ENCODE results near the gene USP37.
"Not testable (repeated sequence)": the region's sequence is repeated elsewhere in the genome, so short reads cannot be mapped to it uniquely, and the experiment has no call there.

The USP37 gene

GRCh38 chr2:218529990-218530389 is 38.2 kb downstream of the USP37 start:
- no peak for DNase-seq (ENCODE audit: extremely low read depth, insufficient read length)
- no peaks in the 10 kb centered on the region for H3K27me3 ChIP-seq (replicated peaks; ENCODE audit: control insufficient read depth, insufficient read depth, low read length)
- H3K36me3 ChIP-seq (ENCODE audit: control insufficient read depth, insufficient read depth, low read length), result peaks cover 7% of the 10 kb centered on the region
- H3K4me3 ChIP-seq (replicated peaks; ENCODE audit: low read depth, low read length), result no peak overlapping the region
- TF ChIP-seq CTCF (IDR thresholded peaks at IDR 0.05; ENCODE audit: insufficient read depth, low read length, poor library complexity, severe bottlenecking), result no peak

- H3K27me3 ChIP-seq (replicated peaks; ENCODE audit: control insufficient read depth, insufficient read depth, low read length); DNase-seq (ENCODE audit: extremely low read depth, insufficient read length); H3K4me3 ChIP-seq (replicated peaks; ENCODE audit: low read depth, low read length); H3K36me3 ChIP-seq (ENCODE audit: control insufficient read depth, insufficient read depth, low read length): not testable (repeated sequence)
Measured at GRCh38 chr2:218528409-218528808, 39.7 kb downstream of the USP37 start.

- DNase-seq (ENCODE audit: extremely low read depth, insufficient read length), result no peak
- no peaks in the 10 kb centered on the region; the same call in 1 of the 2 replicates for H3K36me3 ChIP-seq (ENCODE audit: control insufficient read depth, insufficient read depth, low read length)
- no peak for TF ChIP-seq CTCF (IDR thresholded peaks at IDR 0.05; ENCODE audit: insufficient read depth, low read length, poor library complexity, severe bottlenecking)
- no peaks in the 10 kb centered on the region for H3K27me3 ChIP-seq (replicated peaks; ENCODE audit: control insufficient read depth, insufficient read depth, low read length)
- no peak overlapping the region for H3K4me3 ChIP-seq (replicated peaks; ENCODE audit: low read depth, low read length)
Measured at GRCh38 chr2:218523651-218524050, 44.5 kb downstream of the USP37 start.

GRCh38 chr2:218518876-218519275 is 49.3 kb downstream of the USP37 start:
- no peak for TF ChIP-seq CTCF (IDR thresholded peaks at IDR 0.05; ENCODE audit: insufficient read depth, low read length, poor library complexity, severe bottlenecking)
- Histone ChIP-seq H3K36me3 (ENCODE audit: control insufficient read depth, insufficient read depth, low read length) (no peaks in the 10 kb centered on the region), H3K27me3 (replicated peaks; ENCODE audit: control insufficient read depth, insufficient read depth, low read length) (no peaks in the 10 kb centered on the region), H3K4me3 (replicated peaks; ENCODE audit: low read depth, low read length) (no peak overlapping the region)
- DNase-seq (ENCODE audit: extremely low read depth, insufficient read length), result no peak

- DNase-seq (ENCODE audit: extremely low read depth, insufficient read length), result peak; percentile 36
Measured at GRCh38 chr2:218517434-218518206, 50.5 kb downstream of the USP37 start.

GRCh38 chr2:218516614-218517013 is 51.5 kb downstream of the USP37 start:
- TF ChIP-seq CTCF (IDR thresholded peaks at IDR 0.05; ENCODE audit: insufficient read depth, low read length, poor library complexity, severe bottlenecking), result peak; percentile 53
- no peaks in the 10 kb centered on the region for H3K27me3 ChIP-seq (replicated peaks; ENCODE audit: control insufficient read depth, insufficient read depth, low read length)
- no peak for DNase-seq (ENCODE audit: extremely low read depth, insufficient read length)
- no peaks in the 10 kb centered on the region for H3K36me3 ChIP-seq (ENCODE audit: control insufficient read depth, insufficient read depth, low read length)
- H3K4me3 ChIP-seq (replicated peaks; ENCODE audit: low read depth, low read length), result no peak overlapping the region

More at GRCh38 chr2:218517434-218518206, 50.5 kb downstream of the USP37 start:
- Histone ChIP-seq H3K27me3 (replicated peaks; ENCODE audit: control insufficient read depth, insufficient read depth, low read length) (no peaks in the 10 kb centered on the region), H3K36me3 (ENCODE audit: control insufficient read depth, insufficient read depth, low read length) (no peaks in the 10 kb centered on the region), H3K4me3 (replicated peaks; ENCODE audit: low read depth, low read length) (no peak overlapping the region)
- no peak for TF ChIP-seq CTCF (IDR thresholded peaks at IDR 0.05; ENCODE audit: insufficient read depth, low read length, poor library complexity, severe bottlenecking)
